Stimulated activated CD8-positive, alpha-beta memory T cell treated with anti-CD3 and anti-CD28 coated beads, Interleukin-7, amount 100 ng/mL, for 48 hours (primary cell): ENCODE data around the gene PARD3.

ENCODE experiments used
- DNase-seq, 2 donors: peaks; one replicate each; pipeline ENCODE4 v3.0.0-alpha.2; 2020; ENCODE audit warnings: low read depth in 1 of 2; ENCODE audit errors: extremely low read depth in 1 of 2

PARD3 gene

GRCh38 chr10:34698248-34698831, 116.8 kb downstream of the PARD3 start:
- DNase-seq: no peak

DNA sequence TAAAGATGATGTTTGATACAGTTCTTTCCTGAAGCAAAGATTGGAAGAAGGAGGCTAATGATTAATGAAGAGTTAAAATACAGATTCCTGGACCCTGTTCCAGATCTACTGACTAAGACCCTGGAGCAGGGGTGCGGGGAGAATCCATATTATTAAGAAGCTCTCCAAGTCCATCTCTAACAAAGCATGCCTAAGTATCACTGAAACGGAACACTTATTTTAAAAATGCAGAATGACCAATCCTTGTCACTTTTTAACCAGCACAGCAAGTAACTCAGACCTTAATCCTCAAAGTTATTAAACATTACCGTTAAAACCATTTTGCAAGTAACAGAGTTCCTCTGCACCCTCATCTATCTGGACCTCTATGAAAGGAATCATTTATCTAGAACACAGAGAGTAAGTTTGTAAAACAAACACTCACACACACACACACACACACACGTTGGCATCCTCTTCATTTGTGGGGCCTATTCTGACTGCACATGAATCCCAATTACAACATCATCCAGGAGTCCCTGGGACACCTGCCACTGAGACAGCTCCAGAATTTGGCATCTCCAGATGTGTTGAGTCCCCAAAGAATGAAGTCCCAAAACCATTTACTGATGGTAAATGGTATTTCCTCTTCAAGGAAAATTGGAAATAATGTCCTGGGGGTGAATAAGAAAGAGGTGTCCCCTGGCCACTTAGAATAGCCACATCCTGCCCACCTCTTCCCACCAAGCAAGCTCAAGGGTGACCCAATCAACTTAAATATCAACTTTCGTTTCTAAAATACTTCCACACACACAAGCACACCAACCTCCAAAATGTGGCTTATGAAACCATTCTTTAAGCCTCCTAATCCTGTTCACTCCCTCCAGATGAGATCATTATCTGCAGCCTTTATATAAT, 117.5 kb downstream of the PARD3 start:
- DNase-seq: no peak

GRCh38 chr10:34696423-34696822, 118.7 kb downstream of the PARD3 start:
- no peak for DNase-seq

- DNase-seq: no peak
Observed at GRCh38 chr10:34690383-34691049, 124.6 kb downstream of the PARD3 start.

GRCh38 chr10:34689053-34689452, 126.0 kb downstream of the PARD3 start:
- no peak for DNase-seq

GRCh38 chr10:34687434-34688210, 127.5 kb downstream of the PARD3 start:
- no peak for DNase-seq

DNA sequence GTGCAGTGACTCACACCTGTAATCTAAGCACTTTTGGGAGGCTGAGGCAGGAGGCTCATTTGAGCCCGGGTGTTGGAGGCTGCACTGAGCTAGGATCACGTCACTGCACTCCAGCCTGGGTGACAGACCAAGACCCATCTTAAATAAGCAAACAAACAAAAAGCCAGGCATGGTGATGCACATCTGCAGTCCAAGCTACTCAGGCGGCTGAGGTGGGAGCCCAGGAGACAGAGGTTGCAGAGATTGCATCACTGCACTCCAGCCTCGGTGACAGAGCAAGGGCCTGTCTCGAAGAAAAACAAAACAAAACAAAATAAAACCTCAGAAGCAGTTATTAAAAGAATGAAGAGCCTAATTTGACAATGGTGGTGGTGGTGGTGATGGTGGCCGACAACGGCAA, 132.5 kb downstream of the PARD3 start:
- DNase-seq: no peak

DNA sequence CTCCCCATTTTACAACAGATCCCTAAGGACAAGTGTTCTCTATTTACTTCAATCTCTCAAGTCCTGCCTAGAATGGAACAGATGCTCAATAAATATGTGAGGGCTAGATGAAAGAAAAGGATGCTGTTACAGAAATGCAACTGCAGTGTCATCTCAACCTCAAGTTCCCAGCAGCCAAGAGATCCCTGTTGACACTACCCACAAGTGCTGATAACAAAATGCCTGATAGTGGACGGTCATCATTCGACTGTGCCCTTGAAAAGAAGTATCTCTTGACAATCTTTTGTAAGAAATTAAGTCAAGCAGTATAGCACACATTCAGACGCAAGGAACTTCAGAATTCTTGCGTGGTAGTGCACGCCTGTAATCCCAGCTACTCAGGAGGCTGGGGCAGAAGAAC, 133.2 kb downstream of the PARD3 start:
- no peak for DNase-seq

- no peak for DNase-seq
Observed at GRCh38 chr10:34679177-34679576, 135.9 kb downstream of the PARD3 start.

DNA sequence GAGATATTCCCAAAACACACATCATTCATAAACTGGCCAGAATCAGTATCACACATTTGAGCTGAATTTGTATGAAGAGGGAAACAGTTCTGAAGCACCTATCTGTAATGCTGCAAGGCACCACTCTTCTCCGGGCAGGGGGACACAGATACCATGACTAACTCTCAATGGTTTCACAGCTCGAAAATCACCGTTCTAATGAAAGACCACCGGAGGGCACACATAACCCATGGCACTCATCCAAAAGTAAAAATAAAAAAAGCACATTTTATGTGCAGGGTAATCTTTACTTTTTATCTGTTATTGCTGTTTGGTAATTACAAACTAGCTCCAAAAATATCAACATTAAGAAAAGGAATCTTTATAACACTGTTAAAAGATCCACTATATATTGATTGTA, 137.5 kb downstream of the PARD3 start:
- DNase-seq: no peak

GRCh38 chr10:34677132-34677531, 138.0 kb downstream of the PARD3 start:
- DNase-seq: no peak

GRCh38 chr10:34674176-34674575, 140.9 kb downstream of the PARD3 start:
- no peak for DNase-seq

- DNase-seq: no peak
Observed at GRCh38 chr10:34670081-34670480, 145.0 kb downstream of the PARD3 start.

DNA sequence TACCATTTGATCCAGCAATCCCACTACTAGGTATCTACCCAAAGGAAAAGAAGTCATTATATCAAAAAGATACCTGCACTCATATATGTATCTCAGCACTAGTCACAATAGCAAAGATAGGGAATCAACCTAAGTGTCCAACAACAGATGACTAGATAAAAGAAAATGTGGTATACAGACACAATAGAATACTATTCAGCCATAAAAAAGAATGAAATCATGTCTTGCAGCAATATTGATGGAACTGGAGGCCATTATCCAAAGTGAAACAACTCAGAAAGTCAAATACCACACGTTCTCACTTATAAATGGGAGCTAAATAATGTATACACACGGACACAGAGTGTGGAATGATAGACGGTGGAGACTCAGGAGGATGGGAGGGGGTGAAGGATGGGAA, 146.0 kb downstream of the PARD3 start:
- DNase-seq: no peak

DNA sequence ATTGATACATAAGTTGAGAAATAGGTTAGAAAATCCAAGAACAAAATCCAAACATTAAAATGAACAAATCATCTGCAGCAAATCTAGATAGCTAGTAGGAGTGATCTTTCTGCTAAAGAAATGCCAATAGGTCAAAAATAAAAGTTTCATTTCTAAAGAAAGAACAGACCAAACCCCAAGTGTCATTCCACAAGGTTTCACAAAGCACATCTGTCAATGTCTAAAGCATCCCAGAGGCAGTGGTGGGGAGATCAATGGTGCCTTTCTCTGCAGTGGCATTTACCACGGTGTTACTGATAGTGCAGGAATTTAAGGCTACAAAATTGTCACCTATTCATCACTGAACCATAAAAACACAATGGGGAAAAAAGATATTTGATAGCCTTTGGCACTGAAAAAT, 147.9 kb downstream of the PARD3 start:
- DNase-seq: no peak

GRCh38 chr10:34666008-34666704, 148.9 kb downstream of the PARD3 start:
- no peak for DNase-seq

DNA sequence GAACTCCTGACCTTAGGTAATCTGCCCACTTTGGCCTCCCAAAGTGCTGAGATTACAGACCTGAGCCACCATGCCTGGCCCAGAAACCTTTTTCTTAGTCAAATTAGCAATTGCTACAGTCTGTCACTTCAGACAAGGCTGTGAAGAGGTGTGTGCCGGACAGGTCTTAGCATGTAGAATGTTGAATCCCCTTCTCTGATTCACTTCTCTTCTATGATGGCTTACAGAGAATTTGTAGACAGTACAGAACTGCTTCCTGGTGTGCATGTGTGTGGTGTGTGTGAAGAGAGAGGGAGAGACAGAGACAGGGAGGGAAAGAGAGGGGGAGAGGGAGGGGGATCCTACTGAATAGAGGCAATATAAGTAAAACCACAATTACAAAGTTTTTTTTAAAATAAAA, 150.4 kb downstream of the PARD3 start:
- no peak for DNase-seq

DNA sequence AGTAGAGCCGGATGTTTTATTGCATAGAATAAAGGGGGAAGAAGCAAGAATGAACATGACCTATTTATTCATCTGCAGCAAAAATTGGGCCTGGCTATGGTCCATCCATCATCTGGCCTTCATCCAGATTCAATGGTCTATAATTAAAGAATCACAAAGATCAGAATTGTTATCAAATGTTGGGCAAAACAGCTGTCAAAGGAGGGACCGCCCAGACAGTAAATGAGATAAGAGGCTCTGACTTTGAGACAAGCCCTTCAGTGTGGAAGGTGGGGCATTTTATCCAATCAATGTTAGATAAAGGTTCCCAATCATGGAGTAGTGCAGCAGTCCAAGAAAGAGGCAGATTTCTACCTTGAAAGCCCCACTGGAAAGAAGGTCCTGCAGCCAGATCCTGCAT, 153.5 kb downstream of the PARD3 start:
- DNase-seq: no peak

GRCh38 chr10:34658934-34659333, 156.2 kb downstream of the PARD3 start:
- DNase-seq: no peak

DNA sequence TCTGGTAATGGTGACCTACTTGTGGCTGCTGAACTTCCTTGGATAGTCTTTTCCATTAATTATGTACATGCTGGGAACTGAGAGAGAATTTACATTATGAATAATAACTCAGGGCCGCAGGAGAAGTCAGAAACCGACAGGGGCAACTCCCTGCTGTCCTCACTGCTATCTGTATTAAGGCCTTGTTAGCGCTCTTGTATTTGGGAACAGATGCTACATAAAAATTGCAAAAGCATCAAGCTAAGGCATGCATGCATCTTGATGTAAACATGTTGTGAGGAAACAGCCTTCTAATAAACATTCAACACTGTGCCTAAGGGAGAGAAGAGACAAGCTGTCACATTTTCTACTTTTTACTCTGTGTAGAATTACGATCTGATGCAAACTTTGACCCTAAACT, 158.4 kb downstream of the PARD3 start:
- DNase-seq: no peak
